ENCODE results near the gene SPTLC2. TPM values are rescaled to one million over a fixed set of nuclear protein-coding genes. Genes with fewer than 3 reads are reported as not detected.
"Not testable (repeated sequence)": the region's sequence is repeated elsewhere in the genome, so short reads cannot be mapped to it uniquely, and the experiment has no call there.

The SPTLC2 gene
- total RNA-seq, result 31.4 and 33.0 TPM in 2 replicates

- DNase-seq (ENCODE audit: low read depth), result peak; percentile 98
- TF ChIP-seq CTCF (IDR thresholded peaks at IDR 0.05; ENCODE audit: insufficient read depth, low read length, poor library complexity, severe bottlenecking), result peak; percentile 20
- Histone ChIP-seq H3K36me3 (ENCODE audit: control insufficient read depth, insufficient read depth, low read length) (no peaks in the 10 kb centered on the region), H3K27me3 (ENCODE audit: control insufficient read depth, insufficient read depth, low read length) (no peaks in the 10 kb centered on the region), H3K4me3 (ENCODE audit: low read depth, low read length) (peak within 1 kb of the TSS; percentile 73)
Observed at GRCh38 chr14:77616454-77617229, at the start of gene SPTLC2. SPTLC2 (minus strand) TSS chr14:77616637; CDS start chr14:77616579, 58 bp downstream.

GRCh38 chr14:77663293-77663692 lies 46.9 kb upstream of the SPTLC2 start:
- Histone ChIP-seq H3K4me3 (ENCODE audit: low read depth, low read length) (no peak overlapping the region), H3K27me3 (ENCODE audit: control insufficient read depth, insufficient read depth, low read length) (no peaks in the 10 kb centered on the region), H3K36me3 (ENCODE audit: control insufficient read depth, insufficient read depth, low read length) (no peaks in the 10 kb centered on the region)
- TF ChIP-seq CTCF (IDR thresholded peaks at IDR 0.05; ENCODE audit: insufficient read depth, low read length, poor library complexity, severe bottlenecking), result no peak
- no peak for DNase-seq (ENCODE audit: low read depth)

- not testable (repeated sequence) for H3K27me3 ChIP-seq (ENCODE audit: control insufficient read depth, insufficient read depth, low read length); H3K36me3 ChIP-seq (ENCODE audit: control insufficient read depth, insufficient read depth, low read length); DNase-seq (ENCODE audit: low read depth); H3K4me3 ChIP-seq (ENCODE audit: low read depth, low read length)
Observed at GRCh38 chr14:77661562-77661961, 45.1 kb upstream of the SPTLC2 start.

- peak; percentile 56 for DNase-seq (ENCODE audit: low read depth)
- H3K36me3 ChIP-seq (ENCODE audit: control insufficient read depth, insufficient read depth, low read length), result no peaks in the 10 kb centered on the region
- H3K27me3 ChIP-seq (ENCODE audit: control insufficient read depth, insufficient read depth, low read length), result peaks cover 2% of the 10 kb centered on the region
- H3K4me3 ChIP-seq (ENCODE audit: low read depth, low read length), result no peak overlapping the region
- TF ChIP-seq CTCF (IDR thresholded peaks at IDR 0.05; ENCODE audit: insufficient read depth, low read length, poor library complexity, severe bottlenecking), result no peak
Observed at GRCh38 chr14:77660754-77661153, 44.3 kb upstream of the SPTLC2 start.

- no peaks in the 10 kb centered on the region for H3K36me3 ChIP-seq (ENCODE audit: control insufficient read depth, insufficient read depth, low read length)
- no peak for TF ChIP-seq CTCF (IDR thresholded peaks at IDR 0.05; ENCODE audit: insufficient read depth, low read length, poor library complexity, severe bottlenecking)
- no peak overlapping the region for H3K4me3 ChIP-seq (ENCODE audit: low read depth, low read length)
- H3K27me3 ChIP-seq (ENCODE audit: control insufficient read depth, insufficient read depth, low read length), result peaks cover 2% of the 10 kb centered on the region
- no peak for DNase-seq (ENCODE audit: low read depth)
Observed at GRCh38 chr14:77659831-77660230, 43.4 kb upstream of the SPTLC2 start.

- H3K27me3 ChIP-seq (ENCODE audit: control insufficient read depth, insufficient read depth, low read length), result peaks cover 2% of the 10 kb centered on the region
- no peak for DNase-seq (ENCODE audit: low read depth)
- no peaks in the 10 kb centered on the region for H3K36me3 ChIP-seq (ENCODE audit: control insufficient read depth, insufficient read depth, low read length)
- H3K4me3 ChIP-seq (ENCODE audit: low read depth, low read length), result no peak overlapping the region
- TF ChIP-seq CTCF (IDR thresholded peaks at IDR 0.05; ENCODE audit: insufficient read depth, low read length, poor library complexity, severe bottlenecking), result no peak
Observed at GRCh38 chr14:77657280-77657679, 40.8 kb upstream of the SPTLC2 start.

Measured in kidney epithelial cell (primary cell).